A549 (cell line): ENCODE data around the gene RAB17. TPM values are rescaled to one million over a fixed set of nuclear protein-coding genes. Genes with fewer than 3 reads are reported as not detected.

Experiments
- ATAC-seq, 2 experiments: fragments of 200-7000 bp in 1 of 2; fragments of >200 bp in 1 of 2; cut with Nextera tagmentation in 1 of 2; cut with Tn5 transposase in 1 of 2; 3 replicates each; pipeline versions ENCODE4 v1.8.0 to v1.9.1; 2018 to 2020; ENCODE audit warnings: mild to moderate bottlenecking in 1 of 2, moderate library complexity in 1 of 2
- CTCF ChIA-PET: fragments of 300-600 bp; sonication (Branson Sonifier 250); formaldehyde crosslinking; extraction: SDS; loops from one replicate; lab custom pipeline; 2021; ENCODE audit warnings: antibody characterized with exemption, inconsistent platforms; lab: Yijun Ruan, JAX
- POLR2A ChIA-PET: fragments of 350-600 bp; formaldehyde crosslinking; extraction: SDS; loops from one replicate; lab custom pipeline; 2021; ENCODE audit warnings: antibody characterized with exemption, inconsistent platforms; lab: Yijun Ruan, JAX
- DNase-seq, 2 experiments: peaks; one replicate each; pipeline versions ENCODE4 v3.0.0 to v3.0.0-alpha.2; 2011 to 2016; ENCODE audit warnings: low read depth in 1 of 2, low spot score in 1 of 2
- FAIRE-seq: peaks from 2 replicates; lab custom pipeline; 2011; peaks lifted over from hg19 to GRCh38; lab: Jason Lieb, UNC
- H3K27ac ChIP-seq, 2 experiments: fragments of >200 bp; sonication (Bioruptor Twin); formaldehyde crosslinking; 3 replicates each; pipeline ENCODE4 v1.5.1; 2016 to 2017
- H3K4me1 ChIP-seq: fragments of >200 bp; sonication (Bioruptor Twin); formaldehyde crosslinking; 3 replicates; pipeline ENCODE4 v1.6.1; 2016
- H3K4me2 ChIP-seq: fragments of >200 bp; sonication (Bioruptor Twin); formaldehyde crosslinking; 3 replicates; pipeline ENCODE4 v1.6.1; 2016
- H3K4me3 ChIP-seq: fragments of >200 bp; sonication (Bioruptor Twin); formaldehyde crosslinking; 3 replicates; pipeline ENCODE4 v1.5.1; 2016
- H3K9me3 ChIP-seq: fragments of >200 bp; sonication (Bioruptor Twin); formaldehyde crosslinking; 3 replicates; pipeline ENCODE4 v1.6.1; 2016
- BHLHE40 ChIP-seq: IDR thresholded peaks from 2 replicates; pipeline ENCODE4 v1.6.1; 2012; ENCODE audit warnings: low read depth, low read length, inconsistent platforms
- CBX2 ChIP-seq: fragments of 200-600 bp; sonication (generic); IDR thresholded peaks from 2 replicates; pipeline ENCODE4 v1.6.1; 2016; ENCODE audit warnings: low read depth, mild to moderate bottlenecking, borderline replicate concordance
- EHF ChIP-seq: fragments of 250-450 bp; sonication (Bioruptor Pico); IDR thresholded peaks from 2 replicates; pipeline ENCODE4 v1.5.0; 2020; ENCODE audit warnings: mild to moderate bottlenecking
- EHMT2 ChIP-seq: fragments of 200-600 bp; sonication (generic); IDR thresholded peaks from 2 replicates; pipeline ENCODE4 v1.6.1; 2016; ENCODE audit warnings: antibody characterized with exemption, low read depth, mild to moderate bottlenecking, moderate library complexity
- FOSB ChIP-seq: fragments of 250-450 bp; sonication (Bioruptor Pico); IDR thresholded peaks from 2 replicates; pipeline ENCODE4 v1.5.0; 2020; ENCODE audit warnings: mild to moderate bottlenecking, moderate library complexity
- HDAC2 ChIP-seq: fragments of 200-600 bp; sonication (generic); IDR thresholded peaks from 2 replicates; pipeline ENCODE4 v1.6.1; 2016
- HOXA7 ChIP-seq: fragments of 250-450 bp; sonication (Bioruptor Pico); IDR thresholded peaks from 2 replicates; pipeline ENCODE4 v1.5.0; 2020; ENCODE audit warnings: mild to moderate bottlenecking, moderate library complexity
- HOXB5 ChIP-seq: fragments of 250-450 bp; sonication (Bioruptor Pico); IDR thresholded peaks from 2 replicates; pipeline ENCODE4 v1.5.0; 2020; ENCODE audit warnings: mild to moderate bottlenecking, moderate library complexity
- KDM1A ChIP-seq: fragments of 200-600 bp; sonication (generic); IDR thresholded peaks from 2 replicates; pipeline ENCODE4 v1.6.1; 2016; ENCODE audit warnings: low read depth, mild to moderate bottlenecking
- KDM5A ChIP-seq: fragments of 200-600 bp; sonication (generic); IDR thresholded peaks from 2 replicates; pipeline ENCODE4 v1.6.1; 2016; ENCODE audit warnings: antibody characterized with exemption, mild to moderate bottlenecking
- MAFK ChIP-seq: fragments of 450-650 bp; IDR thresholded peaks from 2 replicates; pipeline ENCODE4 v1.6.1; 2014; ENCODE audit not compliant: partially characterized antibody
- NPAS2 ChIP-seq: fragments of 250-450 bp; sonication (Bioruptor Pico); IDR thresholded peaks from 2 replicates; pipeline ENCODE4 v1.8.0; 2022; ENCODE audit warnings: mild to moderate bottlenecking, moderate library complexity, borderline replicate concordance
- RAD21 ChIP-seq, 2 experiments: fragments of >200 bp in 1 of 2; sonication (Bioruptor Twin) in 1 of 2; formaldehyde crosslinking in 1 of 2; IDR thresholded peaks in 1 of 2; conservative IDR thresholded peaks in 1 of 2; 2 replicates in 1 of 2; 3 replicates in 1 of 2; pipeline ENCODE4 v1.6.1; 2012 to 2018; ENCODE audit warnings: inconsistent platforms in 1 of 2
- RFX5 ChIP-seq: fragments of 450-650 bp; IDR thresholded peaks from 2 replicates; pipeline ENCODE4 v1.7.1; 2014; ENCODE audit warnings: antibody characterized with exemption, mild to moderate bottlenecking, moderate library complexity
- SREBF2 ChIP-seq: fragments of 450-650 bp; IDR thresholded peaks from 2 replicates; pipeline ENCODE4 v1.6.1; 2014; ENCODE audit warnings: mild to moderate bottlenecking, moderate library complexity
- ZFP36 ChIP-seq: fragments of 450-650 bp; IDR thresholded peaks from 2 replicates; pipeline ENCODE4 v1.6.1; 2014; ENCODE audit warnings: borderline replicate concordance; ENCODE audit not compliant: partially characterized antibody
- ZNF302 ChIP-seq: fragments of 250-450 bp; sonication (Bioruptor Pico); IDR thresholded peaks from 2 replicates; pipeline ENCODE4 v1.9.0; 2021; ENCODE audit warnings: inconsistent platforms, mild to moderate bottlenecking, moderate library complexity
- WGBS: methylation state at CpG from one replicate; pipeline ENCODE4 v1.1.6; 2017; ENCODE audit errors: missing lambda C conversion rate; 5-methylcytosine and 5-hydroxymethylcytosine counted together
- polyA plus RNA-seq, 4 experiments: library from polyadenylated mRNA; depleted of rRNA in 3 of 4; stranded (reverse); fragments of >200 nt; fragmentation: RNase III in 1 of 4; extraction: RNeasy Plus Mini Kit Qiagen cat#74134 plus additional on column Dnase treatment in 1 of 4; gene quantifications; 2 replicates in 3 of 4; 3 replicates in 1 of 4; pipeline ENCODE4 v1.2.3, GENCODE V29; 2011 to 2017
- TF ChIP-seq, protein P1 (sequence below): fragments of 250-450 bp; sonication (Bioruptor Pico); IDR thresholded peaks from 2 replicates; pipeline ENCODE4 v1.5.0; 2020; ENCODE audit warnings: low read depth, mild to moderate bottlenecking, moderate library complexity
- TF ChIP-seq, protein P2 (sequence below): IDR thresholded peaks from 2 replicates; pipeline ENCODE4 v1.6.1; 2012; ENCODE audit warnings: low read depth, borderline replicate concordance
- TF ChIP-seq, protein P3 (sequence below): fragments of 450-650 bp; IDR thresholded peaks from 2 replicates; pipeline ENCODE4 v1.6.1; 2014; ENCODE audit warnings: antibody characterized with exemption

RAB17 gene
- polyA plus RNA-seq, 2 of the 4 experiments (the other 2 are of a cell fraction) = 0.44 to 2.2 TPM

DNA sequence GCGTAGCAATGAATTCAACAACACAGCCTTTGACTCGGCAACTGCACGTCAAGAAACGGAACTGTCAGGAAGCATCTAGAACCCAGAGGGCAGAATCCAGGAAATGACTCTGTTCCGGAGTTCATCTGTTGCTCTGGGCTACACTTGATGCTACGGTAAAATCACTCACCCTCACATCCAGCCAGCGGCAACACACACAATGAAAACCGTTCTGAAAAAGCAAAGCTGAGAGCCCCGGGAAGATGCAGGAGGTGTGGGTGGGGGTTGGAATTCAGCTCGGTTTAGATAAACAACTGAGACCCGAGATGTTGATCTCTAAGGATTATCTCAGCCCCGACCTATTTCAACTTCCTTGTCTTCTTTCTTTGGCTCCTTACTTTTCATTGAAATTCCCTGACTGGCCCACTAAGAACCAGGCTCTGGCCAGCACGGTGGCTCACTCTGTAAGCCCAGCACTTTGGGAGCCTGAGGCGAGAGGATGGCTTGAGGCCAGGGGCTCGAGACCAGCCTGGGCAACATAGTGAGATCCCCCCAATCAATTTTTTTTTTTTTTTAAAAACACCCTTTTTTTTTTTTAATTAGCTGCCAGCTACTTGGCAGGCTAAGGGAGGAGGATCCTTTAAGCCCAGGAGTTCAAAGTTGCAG lies 13.3 kb upstream of the RAB17 start:
- WGBS = 62% methylated on average over 15 of the region's 15 CpGs
- DNase-seq = no peak
- POLR2A ChIA-PET = no interaction called here

DNA sequence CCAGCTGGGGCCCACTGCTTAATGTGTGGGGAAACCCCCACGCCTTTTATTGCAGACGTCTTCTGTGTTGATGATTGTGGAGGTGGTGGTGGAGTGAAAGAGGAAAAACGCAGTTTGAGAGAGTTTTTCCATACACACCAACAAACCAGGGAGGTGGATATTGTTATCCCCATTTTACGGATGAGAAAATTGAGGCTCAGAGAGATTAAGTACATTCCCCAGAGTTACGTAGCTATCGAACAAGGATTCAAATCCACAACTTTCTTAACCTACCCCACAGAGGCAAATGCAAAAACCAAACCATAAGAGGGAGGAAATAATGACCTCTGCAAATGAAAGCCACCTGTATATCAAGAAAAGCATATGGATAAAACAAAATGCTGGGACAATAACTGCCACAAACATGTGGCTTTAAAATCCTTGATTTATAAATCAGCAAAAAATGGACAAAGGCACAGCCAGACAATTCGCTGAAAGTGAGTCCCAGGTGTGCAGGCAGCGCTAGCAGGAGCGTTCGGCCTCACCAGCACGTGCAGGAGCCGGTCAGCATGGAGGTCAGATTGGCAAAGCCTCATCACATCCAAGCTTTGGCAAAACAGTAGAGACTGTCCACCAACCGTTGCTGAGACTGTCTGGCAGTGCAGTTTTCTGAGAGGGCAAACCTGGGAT lies 12.6 kb upstream of the RAB17 start:
- CTCF ChIA-PET = interaction anchor here (0.9 to 4.4 kb wide), 2 partner anchors 31 to 35 kb away, joined by 3 to 19 read pairs; no protein-coding TSS in a partner anchor
- no peak overlapping the region for H3K4me3 ChIP-seq
- DNase-seq = no peak
- no peak overlapping the region for H3K27ac ChIP-seq
- H3K4me1 ChIP-seq = no peaks in the 10 kb centered on the region
- POLR2A ChIA-PET = no interaction called here
- TF ChIP-seq, protein P1, sequence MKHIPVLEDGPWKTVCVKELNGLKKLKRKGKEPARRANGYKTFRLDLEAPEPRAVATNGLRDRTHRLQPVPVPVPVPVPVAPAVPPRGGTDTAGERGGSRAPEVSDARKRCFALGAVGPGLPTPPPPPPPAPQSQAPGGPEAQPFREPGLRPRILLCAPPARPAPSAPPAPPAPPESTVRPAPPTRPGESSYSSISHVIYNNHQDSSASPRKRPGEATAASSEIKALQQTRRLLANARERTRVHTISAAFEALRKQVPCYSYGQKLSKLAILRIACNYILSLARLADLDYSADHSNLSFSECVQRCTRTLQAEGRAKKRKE (CRISPR knock-in tag) = no peak
- TF ChIP-seq KDM1A = no peak
- TF ChIP-seq KDM5A = no peak
- no peak for TF ChIP-seq SREBF2
- TF ChIP-seq EHMT2 = no peak
- TF ChIP-seq, protein P2, sequence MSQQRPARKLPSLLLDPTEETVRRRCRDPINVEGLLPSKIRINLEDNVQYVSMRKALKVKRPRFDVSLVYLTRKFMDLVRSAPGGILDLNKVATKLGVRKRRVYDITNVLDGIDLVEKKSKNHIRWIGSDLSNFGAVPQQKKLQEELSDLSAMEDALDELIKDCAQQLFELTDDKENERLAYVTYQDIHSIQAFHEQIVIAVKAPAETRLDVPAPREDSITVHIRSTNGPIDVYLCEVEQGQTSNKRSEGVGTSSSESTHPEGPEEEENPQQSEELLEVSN = no peak
- no peak for TF ChIP-seq MAFK
- no peak for TF ChIP-seq RFX5
- no peak for TF ChIP-seq BHLHE40
- no peak for TF ChIP-seq FOSB (CRISPR knock-in tag)
- TF ChIP-seq ZFP36 = no peak
- no peak for TF ChIP-seq ZNF302 (CRISPR knock-in tag)
- TF ChIP-seq HOXA7 (CRISPR knock-in tag) = no peak
- no peak for TF ChIP-seq HOXB5
- no peak for TF ChIP-seq NPAS2 (CRISPR knock-in tag)
- no peak for TF ChIP-seq HDAC2
- no peak for TF ChIP-seq CBX2
- TF ChIP-seq, protein P3, sequence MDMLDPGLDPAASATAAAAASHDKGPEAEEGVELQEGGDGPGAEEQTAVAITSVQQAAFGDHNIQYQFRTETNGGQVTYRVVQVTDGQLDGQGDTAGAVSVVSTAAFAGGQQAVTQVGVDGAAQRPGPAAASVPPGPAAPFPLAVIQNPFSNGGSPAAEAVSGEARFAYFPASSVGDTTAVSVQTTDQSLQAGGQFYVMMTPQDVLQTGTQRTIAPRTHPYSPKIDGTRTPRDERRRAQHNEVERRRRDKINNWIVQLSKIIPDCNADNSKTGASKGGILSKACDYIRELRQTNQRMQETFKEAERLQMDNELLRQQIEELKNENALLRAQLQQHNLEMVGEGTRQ = no peak
- no peaks in the 10 kb centered on the region for H3K9me3 ChIP-seq
- H3K4me2 ChIP-seq = no peak overlapping the region
- WGBS = 80% methylated on average over 13 of the region's 13 CpGs
- FAIRE-seq = no peak
- no peak for ATAC-seq

More for the DNA sequence above, 13.3 kb upstream of the RAB17 start:
- Histone ChIP-seq H3K9me3 (no peaks in the 10 kb centered on the region), H3K4me1 (no peaks in the 10 kb centered on the region), H3K4me2 (no peak overlapping the region), H3K27ac (no peak overlapping the region), H3K4me3 (no peak overlapping the region)
- CTCF ChIA-PET = interaction anchor here (0.6 to 4.4 kb wide), 2 partner anchors 31 to 135 kb away, joined by 3 to 19 read pairs; no protein-coding TSS in a partner anchor
- ATAC-seq = no peak
- TF ChIP-seq EHF (CRISPR knock-in tag) (no peak), FOSB (CRISPR knock-in tag) (no peak)
- FAIRE-seq = no peak

DNA sequence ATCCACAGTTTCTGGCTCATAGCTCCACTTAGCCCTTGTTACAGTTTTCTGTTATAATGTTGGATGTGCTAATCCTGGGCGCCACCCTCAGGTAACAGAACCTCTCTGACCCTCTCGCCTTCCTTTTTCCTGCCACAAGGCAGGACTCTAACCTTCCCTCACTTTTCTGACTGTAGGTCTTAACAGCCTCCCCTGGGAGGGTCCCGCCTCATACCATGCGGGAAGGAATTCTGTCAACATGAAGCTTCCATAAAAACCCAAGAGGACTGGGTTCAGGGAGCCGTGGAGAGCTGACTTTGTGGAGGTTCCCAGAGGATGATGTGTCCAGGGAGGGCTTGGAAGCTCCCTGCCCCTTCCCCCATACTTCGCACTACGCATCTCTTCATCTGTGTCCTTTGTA lies 11.9 kb upstream of the RAB17 start:
- POLR2A ChIA-PET = no interaction called here

More for the DNA sequence above, 11.9 kb upstream of the RAB17 start:
- Histone ChIP-seq H3K4me2 (no peak overlapping the region), H3K4me1 (no peaks in the 10 kb centered on the region), H3K4me3 (no peak overlapping the region), H3K9me3 (no peaks in the 10 kb centered on the region), H3K27ac (no peak overlapping the region)
- TF ChIP-seq, protein P2 = no peak
- TF ChIP-seq RAD21 (conservative IDR thresholded peaks at IDR 0.05 in 1 of 2, IDR thresholded peaks at IDR 0.05 in 1 of 2) = 0 out of 5 replicates have a peak, but pooled peaks of 1 of the 2 experiments have one; percentile 6
- DNase-seq = no peak
- CTCF ChIA-PET = interaction anchor here (0.9 to 4.4 kb wide), 4 partner anchors 30 to 481 kb away, joined by 3 to 19 read pairs (median 4); no protein-coding TSS in a partner anchor
- 83% methylated on average over 7 of the region's 7 CpGs for WGBS
- no peak for FAIRE-seq
- no peak for ATAC-seq
